ENCODE results near the gene KCP.

The KCP gene

DNA sequence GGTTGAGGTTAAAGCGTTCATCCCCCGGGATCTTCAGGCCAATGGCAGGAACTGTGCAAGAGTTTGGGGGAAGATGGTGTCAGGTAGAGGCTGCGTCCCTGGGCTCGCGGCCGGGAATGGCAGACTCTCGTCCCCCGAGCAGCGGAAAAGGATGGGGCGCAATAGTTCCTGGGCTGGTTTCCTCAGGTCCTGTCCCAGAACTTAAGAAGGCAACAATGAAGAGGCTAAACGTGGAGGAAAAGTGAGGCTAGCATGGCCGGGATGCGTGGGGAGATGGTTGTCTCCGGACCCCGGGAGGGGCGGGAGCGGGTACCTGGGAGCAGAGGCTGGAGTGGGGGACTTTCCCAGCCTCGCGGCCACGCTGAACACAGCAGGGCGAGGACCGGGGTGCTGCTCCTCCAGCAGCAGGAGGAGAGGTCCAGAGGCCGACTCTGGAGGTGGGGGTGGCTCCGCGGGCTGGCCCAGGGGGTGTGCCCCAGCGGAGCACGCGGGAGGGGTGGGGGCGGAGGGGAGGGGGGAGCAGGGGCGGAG lies 28.1 kb upstream of the KCP start:
- DNase-seq, result no peak

DNA sequence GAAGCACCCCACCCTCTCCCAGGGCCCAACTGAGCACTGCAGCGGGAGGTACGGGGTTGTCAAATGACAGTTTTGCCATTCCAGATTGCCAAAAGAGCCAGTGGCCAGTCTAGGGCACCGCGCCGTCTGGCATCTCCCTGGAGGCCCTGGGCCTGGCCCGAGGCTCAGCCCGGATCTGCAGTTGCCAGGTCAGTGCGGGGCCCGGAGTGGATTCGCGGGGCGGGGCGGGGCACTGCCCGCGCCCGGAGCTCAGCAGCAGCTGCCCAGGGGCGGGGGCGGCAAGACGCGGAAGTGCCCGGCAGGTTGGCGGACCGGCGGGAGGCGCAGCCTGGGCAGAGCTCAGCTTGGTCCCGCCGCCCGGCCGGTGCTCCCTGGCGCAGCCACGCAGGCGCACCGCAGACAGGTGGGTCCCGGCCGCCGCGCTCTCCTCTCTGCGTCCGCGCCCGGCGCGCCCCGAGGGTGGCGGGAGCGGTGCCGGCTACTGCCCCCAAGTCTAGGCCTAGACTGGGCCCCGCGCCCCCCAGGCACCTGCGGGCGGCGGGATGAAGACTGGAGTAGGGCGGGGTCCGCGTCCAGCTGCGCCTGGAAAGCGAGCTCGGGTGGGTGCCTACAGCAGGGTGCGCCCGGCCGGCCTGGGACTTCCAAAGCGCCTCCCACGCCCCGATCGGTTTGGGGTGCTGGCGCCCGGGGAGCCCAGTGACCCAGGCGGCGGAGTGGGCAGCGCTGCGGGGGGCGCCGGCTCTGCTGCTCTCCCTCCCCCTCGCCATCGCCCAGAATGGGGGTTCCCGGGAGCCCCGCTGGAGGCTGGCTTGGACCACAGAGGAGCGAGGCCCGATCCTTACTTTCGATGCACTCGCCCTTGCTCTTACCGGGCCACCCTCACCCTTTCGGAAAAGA lies 27.4 kb upstream of the KCP start, which contains the start of gene IRF5:
TSS of gene IRF5 (plus strand) at position 281 of the 897 bp plus-strand sequence. CDS start 4,155 bp downstream, outside the sequence.
- DNase-seq, result no peak

DNA sequence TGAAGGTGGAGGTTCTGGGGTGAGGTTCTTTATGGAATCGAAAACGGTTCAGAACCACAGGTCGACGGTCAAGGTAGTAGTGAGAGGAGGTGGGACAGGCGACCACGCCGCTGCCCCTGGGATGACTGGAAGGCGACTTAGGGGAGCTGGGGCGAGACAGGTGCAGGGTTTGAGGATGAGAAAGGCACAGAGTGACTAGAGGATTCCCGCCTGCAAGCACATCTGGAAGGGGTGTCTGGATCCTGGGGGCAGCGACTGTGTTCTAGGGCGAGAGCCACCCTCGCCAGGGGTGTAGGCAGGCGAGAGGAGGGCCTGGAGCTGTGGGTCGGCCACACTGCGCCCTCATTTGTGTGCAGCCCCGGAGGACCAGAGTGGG lies 26.8 kb upstream of the KCP start:
- DNase-seq, result no peak

DNA sequence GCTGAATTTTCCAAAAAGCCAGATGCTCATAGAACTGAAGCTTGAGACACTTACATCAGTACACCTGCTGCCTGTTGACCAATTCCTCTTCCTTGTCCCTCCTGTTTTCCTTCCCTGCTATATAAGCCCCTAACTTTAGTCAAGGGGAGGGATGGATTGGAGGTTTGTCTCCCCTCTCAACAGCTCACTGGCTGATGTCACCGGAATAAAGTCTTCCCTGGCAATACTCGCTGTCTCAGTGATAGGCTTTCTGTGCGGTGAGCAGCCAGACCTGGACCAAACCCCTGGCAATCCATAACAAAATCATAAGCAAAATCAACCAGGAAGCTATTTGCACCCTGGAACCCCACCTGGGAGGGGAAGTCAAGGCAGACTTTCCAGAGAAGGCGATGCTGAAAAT lies 26.3 kb upstream of the KCP start:
- DNase-seq, result no peak

DNA sequence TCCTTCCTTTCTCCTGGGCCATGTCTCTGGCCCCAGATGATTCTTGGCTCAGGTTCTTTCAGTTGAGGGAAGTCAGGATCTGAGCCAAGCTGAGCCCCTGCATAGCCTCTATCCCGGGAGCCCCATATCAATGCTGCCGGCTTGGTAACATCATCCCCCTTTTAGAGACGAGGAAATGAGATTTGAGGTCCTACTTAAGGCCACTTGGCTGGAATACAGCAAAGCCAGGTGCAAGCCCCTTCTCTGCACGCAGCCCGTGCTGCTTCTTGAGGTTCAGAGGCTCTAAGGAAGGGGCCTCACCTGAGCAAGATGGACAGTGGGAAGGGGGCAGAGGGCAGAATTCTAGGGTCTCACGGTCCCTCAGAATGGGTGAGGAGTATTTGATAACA lies 24.8 kb upstream of the KCP start:
- DNase-seq, result no peak

DNA sequence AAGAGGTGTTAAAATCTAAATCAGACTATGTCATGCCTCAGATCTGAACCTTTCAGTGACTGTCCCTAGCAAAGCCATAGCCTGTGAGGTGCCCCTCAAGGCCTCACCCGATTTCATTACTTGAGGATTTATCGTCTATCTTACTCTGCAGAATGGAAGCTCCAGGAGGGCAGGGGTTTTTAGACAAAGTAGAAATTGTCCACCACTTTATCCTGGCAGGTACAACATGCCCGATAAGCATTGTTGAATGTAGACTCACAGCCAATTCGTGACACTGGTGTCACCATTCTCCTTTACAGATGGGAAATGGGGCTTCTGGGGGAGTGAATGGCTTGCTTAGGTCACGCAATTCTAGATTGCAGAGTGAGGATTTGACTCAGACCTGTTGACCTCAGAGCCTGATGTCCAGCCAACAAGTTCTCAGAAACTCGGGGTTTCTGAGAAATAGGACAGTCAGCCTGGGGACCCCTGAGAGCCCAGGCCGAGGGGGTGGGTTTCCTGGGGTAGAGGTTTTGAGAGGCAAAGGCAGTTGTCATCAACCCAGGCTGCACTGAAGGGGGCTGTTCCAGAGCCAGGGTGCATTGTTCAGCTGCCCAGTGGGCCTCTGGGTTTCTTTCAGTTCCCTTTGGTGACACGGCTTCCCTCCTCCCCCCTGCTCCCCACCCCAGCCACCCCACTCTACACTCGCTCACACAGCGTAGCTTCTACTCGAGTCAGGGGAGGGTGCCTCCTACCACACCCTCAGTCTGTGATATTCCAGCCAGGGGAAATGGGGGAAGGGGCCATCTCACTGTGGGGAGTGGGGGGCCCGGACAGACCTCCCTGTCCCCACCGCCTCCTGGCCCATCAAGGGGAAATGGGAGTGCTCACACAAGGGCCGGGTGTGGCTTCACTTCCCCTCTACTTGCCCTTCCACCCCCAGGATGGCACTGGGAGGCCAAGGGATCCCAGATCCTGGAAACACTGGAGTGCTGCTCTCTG lies 24.1 kb upstream of the KCP start:
- no peak for DNase-seq

DNA sequence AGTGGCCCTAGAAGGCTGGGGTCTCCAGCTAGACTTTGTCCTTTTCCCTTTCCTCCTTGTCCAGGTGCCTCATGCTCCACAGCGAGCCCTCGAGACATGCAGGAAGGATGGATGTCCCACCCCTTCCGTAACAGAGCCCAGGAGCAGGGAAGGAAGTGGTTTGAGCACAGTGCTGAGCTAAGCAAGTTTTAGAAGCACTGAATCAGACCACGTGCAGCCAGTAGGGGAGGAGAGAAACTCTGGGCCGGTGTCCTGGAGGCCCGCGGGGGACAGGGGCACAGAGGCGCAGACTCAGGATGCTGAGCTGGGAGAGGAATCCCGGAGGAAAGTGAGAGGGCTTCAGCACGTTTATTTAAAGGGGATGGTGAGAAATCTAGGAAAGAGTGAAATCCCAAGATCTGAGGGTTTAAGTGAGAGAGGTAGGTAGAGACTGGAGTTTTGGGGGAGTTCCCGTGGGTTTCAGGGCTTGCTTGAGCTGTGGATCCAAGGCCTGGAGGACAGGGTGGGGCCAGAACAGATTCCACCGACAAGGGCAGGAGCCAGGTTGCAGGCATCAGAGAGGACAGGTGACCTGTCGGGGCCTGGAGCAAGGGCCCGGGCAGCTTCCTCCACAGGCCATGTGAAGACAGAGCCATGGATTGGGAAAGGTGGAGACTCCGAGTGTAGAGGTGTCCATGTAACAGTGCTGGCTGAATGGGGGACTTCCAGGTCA lies 22.8 kb upstream of the KCP start:
- no peak for DNase-seq

DNA sequence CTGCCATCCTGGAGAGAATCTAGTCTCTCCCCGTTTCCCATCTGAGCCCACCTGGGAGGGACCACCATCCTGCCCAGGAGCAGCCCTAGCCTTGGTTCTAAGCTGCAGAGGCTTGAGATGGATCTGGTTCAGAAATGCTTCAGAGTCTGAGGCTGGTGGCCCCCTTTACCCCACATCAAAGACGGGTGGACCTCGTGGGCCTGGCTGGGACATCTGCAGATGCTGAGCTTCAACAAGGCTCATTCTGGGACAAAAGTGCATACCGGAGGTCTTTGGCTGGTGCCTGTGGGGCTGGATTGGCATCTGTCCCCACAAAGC lies 22.3 kb upstream of the KCP start:
- DNase-seq, result no peak

DNA sequence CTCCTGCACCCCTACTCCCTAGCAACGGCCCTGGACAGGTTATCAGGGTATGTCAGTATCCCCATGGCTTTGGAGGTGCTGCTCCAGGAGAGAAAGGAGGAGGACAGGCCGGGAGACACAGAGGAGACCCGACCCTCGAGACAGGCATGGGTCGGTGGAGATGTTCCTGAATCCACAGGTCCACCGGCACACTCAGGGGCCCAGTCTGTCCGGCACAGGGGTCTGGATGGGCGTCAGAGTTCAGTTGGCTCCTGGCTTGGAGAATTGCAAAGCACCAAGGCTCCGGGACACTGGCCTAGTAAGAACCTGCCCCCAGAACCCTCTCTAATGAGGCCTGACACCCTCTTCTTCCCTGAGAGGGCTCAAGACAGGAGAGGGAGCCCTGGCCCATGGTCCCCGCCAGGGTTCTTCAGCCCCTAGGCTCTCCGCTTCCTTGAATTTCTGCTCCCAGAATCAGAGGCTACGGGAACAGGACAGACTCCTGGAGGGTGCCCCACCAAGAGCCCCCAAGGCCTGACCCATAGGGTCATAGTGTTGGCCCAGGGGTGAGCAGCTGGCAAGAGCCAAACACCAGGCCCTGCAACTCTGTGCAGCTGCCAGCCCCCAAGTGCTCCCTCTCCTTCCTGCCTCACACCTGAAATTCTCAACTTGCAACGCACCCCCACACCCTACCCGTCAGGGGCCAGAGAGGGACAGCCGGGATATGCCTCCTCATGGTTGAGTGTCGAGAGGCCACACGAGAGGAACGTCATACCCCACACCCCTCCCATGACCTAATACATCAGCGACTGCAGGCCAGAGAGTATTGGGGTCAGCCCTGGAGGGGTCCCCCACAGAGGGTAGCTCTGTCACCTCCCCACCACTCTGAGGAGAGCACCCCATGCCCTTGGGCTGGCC lies 21.7 kb upstream of the KCP start:
- no peak for DNase-seq

DNA sequence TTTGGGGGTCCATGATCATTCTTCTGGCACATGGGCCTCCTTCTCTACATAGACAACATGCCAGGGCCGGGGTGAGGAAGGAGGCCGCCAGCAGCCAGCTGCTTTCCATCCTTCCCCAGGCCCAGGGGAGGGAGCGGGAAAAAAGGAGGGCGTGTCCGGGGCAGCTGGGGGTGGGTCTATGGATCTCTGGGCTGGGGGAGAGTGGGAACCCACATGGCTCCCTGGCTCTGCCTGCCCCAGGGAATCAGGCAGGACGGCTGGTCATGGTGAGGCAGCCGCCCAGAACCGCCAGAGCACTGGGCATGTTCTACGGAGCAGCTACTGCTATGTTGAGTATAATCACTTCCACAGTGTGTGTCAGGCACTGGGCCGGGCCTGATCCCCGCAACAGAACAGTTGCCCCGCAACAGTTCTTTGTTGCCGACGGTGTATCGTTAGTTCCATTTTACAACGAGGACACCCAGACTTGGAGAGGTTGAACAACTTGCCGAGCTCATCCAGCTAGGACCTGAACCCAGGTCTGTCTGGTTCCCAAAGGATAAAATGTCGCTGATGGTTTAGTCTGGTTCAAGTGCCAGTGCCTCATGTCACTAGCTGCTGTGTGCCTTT lies 20.8 kb upstream of the KCP start:
- no peak for DNase-seq

DNA sequence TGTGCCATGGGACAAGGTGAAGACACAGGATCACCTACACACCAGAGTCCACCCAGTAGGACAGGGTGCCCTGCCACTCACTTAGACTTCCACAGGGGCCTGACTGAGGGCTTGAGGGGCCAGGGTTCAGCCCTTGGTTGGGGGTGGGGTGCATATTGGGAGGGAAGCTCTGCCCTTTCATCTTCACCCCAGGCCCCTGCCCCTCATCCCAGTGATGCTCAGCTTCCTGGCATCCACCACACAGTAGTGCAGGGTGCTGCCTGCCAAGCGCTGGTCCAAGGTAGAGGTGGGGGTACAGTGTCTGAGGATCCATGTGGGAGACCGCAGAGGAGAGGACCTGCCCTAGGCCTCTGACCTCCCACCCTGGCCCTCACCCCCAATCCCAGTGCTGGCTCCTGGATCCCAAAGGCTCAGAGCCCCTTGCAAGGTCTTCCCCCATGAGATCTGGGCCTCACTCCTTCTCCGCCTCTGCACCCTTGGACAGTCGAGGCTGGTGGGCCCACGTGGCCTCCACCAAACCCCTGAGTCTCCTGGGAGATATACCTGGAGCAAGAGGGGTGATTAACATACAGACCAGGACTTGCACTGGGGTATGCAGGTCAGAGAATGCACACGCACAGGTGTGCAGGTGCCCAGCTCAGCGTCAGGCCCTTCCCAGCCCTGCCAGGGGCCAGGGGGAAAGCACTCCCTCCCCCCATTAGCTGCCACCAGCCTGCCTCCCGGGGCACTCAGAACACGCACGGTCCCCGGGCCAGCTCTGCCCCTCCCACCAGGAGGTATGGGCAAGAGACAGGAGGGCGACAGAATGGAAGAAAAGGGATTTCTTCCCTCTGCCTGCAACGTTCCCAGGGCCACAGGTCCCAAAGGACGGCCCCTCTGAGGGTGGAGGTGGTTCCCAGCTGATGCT lies 18.6 kb upstream of the KCP start:
- DNase-seq, result no peak

DNA sequence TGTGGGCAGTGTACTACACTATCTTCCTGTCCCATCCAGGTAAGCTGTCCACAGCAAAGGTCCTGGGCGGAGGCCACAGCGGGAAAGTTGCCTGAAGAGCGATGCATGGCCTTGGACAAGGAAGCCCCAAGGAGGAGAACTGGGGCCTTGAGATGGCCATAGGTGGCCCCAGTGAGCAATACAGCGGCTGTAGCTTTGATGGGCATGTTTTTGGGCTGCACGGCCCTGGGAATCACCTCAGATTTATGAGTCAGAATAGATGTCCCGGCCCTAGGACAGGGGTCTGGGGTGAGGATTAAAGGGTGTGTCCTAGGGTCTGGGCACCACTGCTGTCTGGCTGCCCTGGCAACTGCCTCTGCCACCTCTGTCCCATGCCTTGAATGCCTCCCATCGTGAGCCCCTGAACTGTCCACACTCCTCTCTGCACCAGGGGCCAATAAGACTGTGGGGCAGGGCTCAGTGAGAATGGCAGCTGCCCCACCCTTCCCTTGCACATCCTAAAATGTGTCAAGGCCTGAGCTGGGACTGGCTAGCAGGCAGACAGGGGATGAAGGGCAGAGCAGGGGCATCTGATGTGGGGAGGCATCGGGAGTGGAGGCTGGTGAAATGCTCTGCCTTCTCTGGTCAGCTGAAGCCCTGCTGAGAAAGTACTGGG lies 17.8 kb upstream of the KCP start:
- no peak for DNase-seq

DNA sequence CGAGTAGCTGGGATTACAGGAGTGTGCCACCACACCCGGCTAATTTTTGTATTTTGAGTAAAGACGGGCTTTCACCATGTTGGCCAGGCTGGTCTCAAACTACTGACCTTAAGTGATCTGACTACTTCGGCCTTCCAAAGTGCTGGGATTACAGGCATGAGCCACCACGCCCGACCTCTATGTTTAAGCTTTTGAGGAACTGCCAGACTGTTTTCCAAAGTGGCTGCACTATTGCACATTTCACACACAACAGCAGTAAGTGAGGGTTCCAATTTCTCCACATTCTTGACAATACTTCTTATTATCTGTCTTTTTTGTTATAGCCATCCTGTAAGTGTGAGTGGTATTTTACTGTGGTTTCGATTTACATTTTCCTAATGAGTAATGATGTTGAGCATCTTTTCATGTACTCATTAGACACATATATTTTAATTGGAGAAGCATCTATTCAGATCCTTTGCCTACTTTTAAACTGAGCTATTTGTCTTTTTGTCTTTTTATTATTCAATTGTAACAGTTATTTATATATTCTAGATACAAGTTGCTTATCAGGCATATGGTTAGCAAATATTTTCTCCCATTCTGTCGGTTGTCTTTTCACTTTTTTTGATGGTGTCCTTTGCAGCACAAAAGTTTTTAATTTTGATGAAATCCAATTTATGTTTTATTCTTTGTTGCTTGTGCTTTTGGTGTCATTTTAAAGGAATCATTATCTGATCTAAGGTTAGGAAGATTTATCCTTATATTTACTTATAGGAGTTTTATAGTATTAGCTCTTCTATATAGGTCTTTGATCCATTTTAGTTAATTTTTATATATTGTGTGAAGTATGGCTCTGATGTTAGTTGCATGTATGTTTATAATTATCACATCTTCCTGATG lies 14.4 kb upstream of the KCP start:
- no peak for DNase-seq

DNA sequence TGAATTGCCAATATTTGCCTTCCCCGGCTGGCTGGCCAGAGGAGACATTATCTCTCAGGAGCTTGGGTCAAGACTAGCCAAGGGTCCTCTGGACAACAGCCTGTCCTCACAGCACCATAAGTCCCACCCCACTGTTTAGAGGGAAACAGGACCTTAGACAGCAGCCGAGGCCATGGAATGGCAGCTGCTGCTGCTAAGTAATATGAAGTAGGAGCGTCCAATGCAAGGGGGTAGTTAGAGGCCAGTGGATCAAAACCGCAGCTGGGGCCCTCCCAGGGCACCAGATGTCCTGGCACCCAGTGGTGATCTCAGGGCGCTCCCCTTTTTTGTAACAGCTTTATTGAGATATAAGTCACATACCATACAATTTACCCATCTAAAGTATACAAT lies 12.9 kb upstream of the KCP start:
- DNase-seq, result no peak

DNA sequence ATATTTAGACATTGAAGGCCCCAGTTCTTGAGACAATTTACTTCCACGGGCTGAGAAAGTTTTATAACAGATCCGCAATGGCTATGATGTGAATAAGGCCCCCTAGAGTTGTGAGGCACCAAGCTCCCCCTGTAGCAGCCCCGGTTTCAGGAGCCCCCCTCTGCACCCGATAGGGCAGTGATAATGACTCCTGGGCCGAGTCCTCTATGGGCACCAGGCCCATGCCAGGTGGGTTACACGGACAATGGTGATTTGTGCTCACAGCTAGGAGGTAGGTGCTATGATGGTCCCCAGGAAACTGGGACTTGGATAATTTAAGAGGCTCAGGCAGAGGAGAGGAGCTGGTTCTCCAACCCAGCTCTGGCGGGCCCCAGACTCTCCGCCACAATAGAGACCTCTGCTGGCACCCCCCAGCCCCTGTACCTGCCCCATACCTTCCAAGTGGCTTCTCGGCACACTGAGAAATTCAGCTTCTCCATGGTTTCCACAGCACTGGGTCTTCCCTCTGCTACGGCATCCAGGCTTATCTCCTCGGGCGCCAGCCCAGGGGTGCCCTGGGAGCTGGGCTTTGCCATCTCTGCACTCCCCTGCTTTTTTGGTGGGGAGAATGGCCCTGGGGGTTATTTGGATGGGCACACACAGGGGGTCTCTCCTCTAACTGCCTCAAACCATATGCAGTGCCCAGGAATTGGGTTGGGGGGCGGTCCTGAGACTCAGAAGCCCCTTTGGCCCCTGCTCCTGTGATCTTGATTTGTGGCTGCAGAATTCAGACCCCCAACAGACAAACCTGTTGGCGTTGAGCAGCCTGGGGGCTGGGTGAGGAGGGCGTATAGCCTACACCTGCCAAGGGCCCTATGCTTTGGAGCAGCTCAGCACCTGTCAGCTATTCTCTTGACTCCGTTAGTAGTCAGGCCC lies 12.2 kb upstream of the KCP start:
- no peak for DNase-seq

DNA sequence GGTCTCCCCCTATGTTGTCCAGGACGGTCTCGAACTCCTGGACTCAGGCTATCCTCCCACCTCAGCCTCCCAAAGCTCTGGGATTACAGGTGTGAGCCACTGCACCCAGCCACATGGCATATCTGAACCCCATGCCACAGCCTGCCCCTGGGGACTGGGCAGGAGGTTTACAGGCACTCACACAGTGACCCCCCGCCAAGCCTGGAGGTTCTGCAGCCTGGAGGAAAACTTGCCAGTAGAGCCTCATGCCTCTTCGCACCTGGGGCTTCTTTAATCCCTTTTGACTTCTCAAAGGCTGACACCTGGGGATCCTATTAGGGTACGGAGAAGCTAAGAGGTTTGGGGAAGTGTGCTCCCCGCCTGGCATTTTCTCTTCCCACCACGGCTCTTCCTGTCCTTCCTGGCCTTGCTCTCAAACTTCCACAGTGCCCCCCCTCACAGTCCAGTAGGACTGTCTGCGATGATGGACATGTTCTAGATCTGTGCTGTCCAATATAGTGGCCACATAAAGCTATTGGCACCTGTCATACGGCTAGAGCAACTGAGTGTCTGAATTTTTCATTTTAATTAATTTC lies 11.4 kb upstream of the KCP start:
- DNase-seq, result no peak

DNA sequence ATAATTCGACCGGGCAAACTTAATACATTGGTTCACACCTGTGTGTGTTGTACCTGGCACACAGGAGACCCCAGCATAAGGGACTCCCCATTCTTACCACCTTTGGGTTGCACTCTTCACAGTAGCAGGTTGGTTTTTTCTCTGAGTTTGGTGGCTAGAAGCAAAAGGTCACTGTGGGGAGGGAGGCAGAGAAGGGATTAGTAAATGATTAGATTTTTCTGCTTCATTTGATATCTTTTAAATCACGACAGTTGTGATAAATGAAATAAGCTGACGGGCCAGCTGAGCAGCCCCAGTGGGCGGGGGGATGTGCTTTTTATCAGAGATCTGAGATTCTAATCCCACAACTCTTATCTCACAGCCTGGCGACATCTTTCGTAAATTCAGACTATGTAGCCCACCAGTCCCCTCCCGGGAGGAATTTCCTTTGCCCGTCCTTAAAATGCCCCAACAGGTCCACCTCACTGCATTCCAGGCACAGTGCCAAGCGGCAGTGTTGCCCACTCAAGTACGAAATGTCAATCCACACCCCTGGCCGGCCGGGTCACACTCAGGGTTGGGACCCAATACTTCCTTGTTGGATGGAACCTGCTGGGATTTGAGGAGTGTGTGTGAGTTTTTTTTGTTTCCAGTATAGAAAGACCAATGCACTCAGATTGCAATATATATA lies 10.5 kb upstream of the KCP start:
- no peak for DNase-seq

All from fibroblast of skin of right quadriceps (primary cell).